Parathyroid adenoma (tissue), 2 donors: ENCODE data around the gene ANKRD30A.

ENCODE experiments used
- H2AFZ ChIP-seq: fragments of 300-600 bp; sonication (generic); one replicate; pipeline ENCODE4 v1.7.0; 2017; ENCODE audit warnings: antibody characterized with exemption, mild to moderate bottlenecking
- H3K27ac ChIP-seq: fragments of 300-600 bp; sonication (generic); one replicate; pipeline ENCODE4 v1.7.0; 2017
- H3K27me3 ChIP-seq: fragments of 300-600 bp; sonication (generic); one replicate; pipeline ENCODE4 v1.7.0; 2017; ENCODE audit warnings: low read length; ENCODE audit not compliant: control insufficient read depth, insufficient read depth
- H3K36me3 ChIP-seq: fragments of 300-600 bp; sonication (generic); one replicate; pipeline ENCODE4 v1.7.0; 2017; ENCODE audit warnings: low read length; ENCODE audit not compliant: control insufficient read depth, insufficient read depth
- H3K4me1 ChIP-seq: fragments of 300-600 bp; sonication (generic); one replicate; pipeline ENCODE4 v1.7.0; 2017; ENCODE audit warnings: control low read depth
- H3K4me2 ChIP-seq: fragments of 300-600 bp; sonication (generic); one replicate; pipeline ENCODE4 v1.7.0; 2017; ENCODE audit warnings: low read length
- H3K4me3 ChIP-seq: fragments of 300-600 bp; sonication (generic); one replicate; pipeline ENCODE4 v1.7.0; 2017; ENCODE audit warnings: low read depth, low read length
- H3K79me2 ChIP-seq: fragments of 300-600 bp; sonication (generic); one replicate; pipeline ENCODE4 v1.7.0; 2017; ENCODE audit warnings: control low read depth
- H3K9ac ChIP-seq: fragments of 300-600 bp; sonication (generic); one replicate; pipeline ENCODE4 v1.7.0; 2017; ENCODE audit warnings: mild to moderate bottlenecking
- H3K9me3 ChIP-seq: fragments of 300-600 bp; sonication (generic); one replicate; pipeline ENCODE4 v1.7.0; 2017; ENCODE audit warnings: low read length; ENCODE audit not compliant: control insufficient read depth
- CTCF ChIP-seq: fragments of 300-600 bp; sonication (generic); IDR thresholded peaks from one replicate; pipeline ENCODE4 v1.7.0; 2017; ENCODE audit warnings: antibody characterized with exemption, mild to moderate bottlenecking
- donor health status: primary hyperparathyroidism.

ANKRD30A gene

GRCh38 chr10:37206132-37206531, 80.7 kb downstream of the ANKRD30A start:
- H3K4me2 ChIP-seq = no peak overlapping the region
- no peaks in the 10 kb centered on the region for H3K36me3 ChIP-seq

GRCh38 chr10:37220866-37221265, 95.5 kb downstream of the ANKRD30A start:
- Histone ChIP-seq H3K79me2 (no peaks in the 10 kb centered on the region), H3K36me3 (no peaks in the 10 kb centered on the region), H3K27ac (no peak overlapping the region), H3K9ac (no peak overlapping the region), H3K4me3 (no peak overlapping the region), H3K27me3 (no peaks in the 10 kb centered on the region), H3K4me2 (no peak overlapping the region), H2AFZ (no peak overlapping the region), H3K9me3 (no peaks in the 10 kb centered on the region), H3K4me1 (no peaks in the 10 kb centered on the region)
- no peak for TF ChIP-seq CTCF

More at GRCh38 chr10:37206132-37206531, 80.7 kb downstream of the ANKRD30A start:
- Histone ChIP-seq H3K27me3 (no peaks in the 10 kb centered on the region), H2AFZ (no peak overlapping the region), H3K9ac (no peak overlapping the region), H3K9me3 (no peaks in the 10 kb centered on the region), H3K4me3 (no peak overlapping the region), H3K4me1 (no peaks in the 10 kb centered on the region), H3K79me2 (no peaks in the 10 kb centered on the region), H3K27ac (no peak overlapping the region)
- no peak for TF ChIP-seq CTCF

- no peaks in the 10 kb centered on the region for H3K9me3 ChIP-seq
- no peak overlapping the region for H2AFZ ChIP-seq
- no peak overlapping the region for H3K27ac ChIP-seq
- TF ChIP-seq CTCF = no peak
- no peaks in the 10 kb centered on the region for H3K79me2 ChIP-seq
- no peaks in the 10 kb centered on the region for H3K4me1 ChIP-seq
- H3K36me3 ChIP-seq = no peaks in the 10 kb centered on the region
- H3K9ac ChIP-seq = no peak overlapping the region
- H3K4me2 ChIP-seq = no peak overlapping the region
- no peaks in the 10 kb centered on the region for H3K27me3 ChIP-seq
- no peak overlapping the region for H3K4me3 ChIP-seq
Observed at GRCh38 chr10:37222046-37222445, 96.6 kb downstream of the ANKRD30A start.

- H3K9me3 ChIP-seq = no peaks in the 10 kb centered on the region
- H3K27me3 ChIP-seq = no peaks in the 10 kb centered on the region
- no peak overlapping the region for H3K9ac ChIP-seq
- H3K79me2 ChIP-seq = no peaks in the 10 kb centered on the region
- H3K27ac ChIP-seq = no peak overlapping the region
- no peak for TF ChIP-seq CTCF
- no peaks in the 10 kb centered on the region for H3K36me3 ChIP-seq
- H2AFZ ChIP-seq = no peak overlapping the region
- no peak overlapping the region for H3K4me3 ChIP-seq
- no peaks in the 10 kb centered on the region for H3K4me1 ChIP-seq
- no peak overlapping the region for H3K4me2 ChIP-seq
Observed at GRCh38 chr10:37225163-37225562, 99.8 kb downstream of the ANKRD30A start.

GRCh38 chr10:37226524-37226923, 101.1 kb downstream of the ANKRD30A start:
- Histone ChIP-seq H3K27me3 (no peaks in the 10 kb centered on the region), H3K79me2 (no peaks in the 10 kb centered on the region), H3K36me3 (no peaks in the 10 kb centered on the region), H3K9me3 (no peaks in the 10 kb centered on the region), H3K9ac (no peak overlapping the region), H3K4me3 (no peak overlapping the region), H3K27ac (no peak overlapping the region), H3K4me2 (no peak overlapping the region), H3K4me1 (no peaks in the 10 kb centered on the region), H2AFZ (no peak overlapping the region)
- no peak for TF ChIP-seq CTCF
